Endothelial cell of umbilical vein (primary cell): ENCODE measurements around the gene SAMD11.

Experiments
- JUN ChIP-seq: IDR thresholded peaks from 2 replicates; pipeline ENCODE4 v1.6.1; 2011; ENCODE audit warnings: borderline replicate concordance, low read depth; ENCODE audit not compliant: insufficient read length, insufficient read depth
- POLR2AphosphoS5 ChIP-seq: IDR thresholded peaks from 2 replicates; pipeline ENCODE4 v1.6.1; 2012; ENCODE audit warnings: low read depth, mild to moderate bottlenecking, control low read depth, low read length, moderate library complexity; ENCODE audit not compliant: insufficient read depth
- TF ChIP-seq, protein P1 (sequence below), 2 donors: IDR thresholded peaks; 1 replicate in 1 of 2; 2 replicates in 1 of 2; pipeline ENCODE4 v1.5.1; 2011; ENCODE audit warnings: low read length in 2 of 2, mild to moderate bottlenecking in 2 of 2, moderate library complexity in 2 of 2, control low read depth in 1 of 2, inconsistent platforms in 1 of 2, low read depth in 1 of 2; ENCODE audit not compliant: insufficient read depth in 1 of 2; ENCODE audit errors: extremely low read depth in 1 of 2

DNA sequence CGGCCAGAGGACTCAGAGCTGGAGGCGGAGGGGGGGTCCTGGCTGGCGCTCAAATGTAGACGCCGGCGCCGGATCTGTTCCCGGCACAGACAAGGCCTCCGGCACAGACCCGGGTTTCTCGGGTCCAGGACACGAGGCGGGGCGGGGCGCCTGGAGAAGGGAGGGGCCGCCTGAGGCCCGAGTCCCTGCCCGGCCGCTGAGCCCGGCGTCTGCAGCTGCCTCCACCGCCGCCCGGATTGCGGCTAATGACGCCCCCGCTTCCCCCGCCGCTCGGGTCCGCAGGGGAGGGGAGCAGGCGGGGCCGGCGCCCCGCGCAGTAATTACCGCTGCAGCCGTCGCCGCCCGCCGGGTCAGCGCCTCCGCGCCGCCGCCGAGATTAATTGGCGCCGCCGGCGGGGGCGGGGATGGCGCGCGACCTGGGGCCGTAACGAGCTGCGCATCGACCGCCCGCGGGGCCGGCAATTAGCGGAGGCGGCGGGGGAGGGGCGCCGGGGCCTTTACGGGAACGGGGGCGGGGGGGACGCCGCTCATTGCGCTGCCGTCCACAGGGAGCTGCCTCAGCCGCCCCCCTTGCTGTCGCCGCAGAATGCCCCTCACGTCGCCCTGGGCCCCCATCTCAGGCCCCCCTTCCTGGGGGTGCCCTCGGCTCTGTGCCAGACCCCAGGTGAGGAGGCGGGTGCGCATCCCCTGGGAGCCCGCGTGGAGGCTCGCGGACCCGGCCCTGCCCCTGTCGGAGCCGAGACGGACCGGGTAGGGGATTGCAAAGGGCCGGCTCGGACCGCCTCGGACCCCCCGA, 18.1 kb downstream of the SAMD11 start:
- TF ChIP-seq POLR2AphosphoS5 (no peak), JUN (no peak)
- TF ChIP-seq, protein P1, sequence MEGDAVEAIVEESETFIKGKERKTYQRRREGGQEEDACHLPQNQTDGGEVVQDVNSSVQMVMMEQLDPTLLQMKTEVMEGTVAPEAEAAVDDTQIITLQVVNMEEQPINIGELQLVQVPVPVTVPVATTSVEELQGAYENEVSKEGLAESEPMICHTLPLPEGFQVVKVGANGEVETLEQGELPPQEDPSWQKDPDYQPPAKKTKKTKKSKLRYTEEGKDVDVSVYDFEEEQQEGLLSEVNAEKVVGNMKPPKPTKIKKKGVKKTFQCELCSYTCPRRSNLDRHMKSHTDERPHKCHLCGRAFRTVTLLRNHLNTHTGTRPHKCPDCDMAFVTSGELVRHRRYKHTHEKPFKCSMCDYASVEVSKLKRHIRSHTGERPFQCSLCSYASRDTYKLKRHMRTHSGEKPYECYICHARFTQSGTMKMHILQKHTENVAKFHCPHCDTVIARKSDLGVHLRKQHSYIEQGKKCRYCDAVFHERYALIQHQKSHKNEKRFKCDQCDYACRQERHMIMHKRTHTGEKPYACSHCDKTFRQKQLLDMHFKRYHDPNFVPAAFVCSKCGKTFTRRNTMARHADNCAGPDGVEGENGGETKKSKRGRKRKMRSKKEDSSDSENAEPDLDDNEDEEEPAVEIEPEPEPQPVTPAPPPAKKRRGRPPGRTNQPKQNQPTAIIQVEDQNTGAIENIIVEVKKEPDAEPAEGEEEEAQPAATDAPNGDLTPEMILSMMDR (IDR thresholded peaks at IDR 0.05; ENCODE audit: extremely low read depth in 1 of 2, insufficient read depth in 1 of 2, low read depth in 1 of 2, low read length in 2 of 2) = no peak
